Stimulated activated CD4-positive, alpha-beta T cell treated with anti-CD3 and anti-CD28 coated beads, Interleukin-15, amount 100 ng/mL, for 24 hours (primary cell): ENCODE data around the gene SMARCAD1.

Source experiments
- DNase-seq: peaks from one replicate; pipeline ENCODE4 v3.0.0-alpha.2; 2020

The SMARCAD1 gene, protein sequence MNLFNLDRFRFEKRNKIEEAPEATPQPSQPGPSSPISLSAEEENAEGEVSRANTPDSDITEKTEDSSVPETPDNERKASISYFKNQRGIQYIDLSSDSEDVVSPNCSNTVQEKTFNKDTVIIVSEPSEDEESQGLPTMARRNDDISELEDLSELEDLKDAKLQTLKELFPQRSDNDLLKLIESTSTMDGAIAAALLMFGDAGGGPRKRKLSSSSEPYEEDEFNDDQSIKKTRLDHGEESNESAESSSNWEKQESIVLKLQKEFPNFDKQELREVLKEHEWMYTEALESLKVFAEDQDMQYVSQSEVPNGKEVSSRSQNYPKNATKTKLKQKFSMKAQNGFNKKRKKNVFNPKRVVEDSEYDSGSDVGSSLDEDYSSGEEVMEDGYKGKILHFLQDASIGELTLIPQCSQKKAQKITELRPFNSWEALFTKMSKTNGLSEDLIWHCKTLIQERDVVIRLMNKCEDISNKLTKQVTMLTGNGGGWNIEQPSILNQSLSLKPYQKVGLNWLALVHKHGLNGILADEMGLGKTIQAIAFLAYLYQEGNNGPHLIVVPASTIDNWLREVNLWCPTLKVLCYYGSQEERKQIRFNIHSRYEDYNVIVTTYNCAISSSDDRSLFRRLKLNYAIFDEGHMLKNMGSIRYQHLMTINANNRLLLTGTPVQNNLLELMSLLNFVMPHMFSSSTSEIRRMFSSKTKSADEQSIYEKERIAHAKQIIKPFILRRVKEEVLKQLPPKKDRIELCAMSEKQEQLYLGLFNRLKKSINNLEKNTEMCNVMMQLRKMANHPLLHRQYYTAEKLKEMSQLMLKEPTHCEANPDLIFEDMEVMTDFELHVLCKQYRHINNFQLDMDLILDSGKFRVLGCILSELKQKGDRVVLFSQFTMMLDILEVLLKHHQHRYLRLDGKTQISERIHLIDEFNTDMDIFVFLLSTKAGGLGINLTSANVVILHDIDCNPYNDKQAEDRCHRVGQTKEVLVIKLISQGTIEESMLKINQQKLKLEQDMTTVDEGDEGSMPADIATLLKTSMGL

DNA sequence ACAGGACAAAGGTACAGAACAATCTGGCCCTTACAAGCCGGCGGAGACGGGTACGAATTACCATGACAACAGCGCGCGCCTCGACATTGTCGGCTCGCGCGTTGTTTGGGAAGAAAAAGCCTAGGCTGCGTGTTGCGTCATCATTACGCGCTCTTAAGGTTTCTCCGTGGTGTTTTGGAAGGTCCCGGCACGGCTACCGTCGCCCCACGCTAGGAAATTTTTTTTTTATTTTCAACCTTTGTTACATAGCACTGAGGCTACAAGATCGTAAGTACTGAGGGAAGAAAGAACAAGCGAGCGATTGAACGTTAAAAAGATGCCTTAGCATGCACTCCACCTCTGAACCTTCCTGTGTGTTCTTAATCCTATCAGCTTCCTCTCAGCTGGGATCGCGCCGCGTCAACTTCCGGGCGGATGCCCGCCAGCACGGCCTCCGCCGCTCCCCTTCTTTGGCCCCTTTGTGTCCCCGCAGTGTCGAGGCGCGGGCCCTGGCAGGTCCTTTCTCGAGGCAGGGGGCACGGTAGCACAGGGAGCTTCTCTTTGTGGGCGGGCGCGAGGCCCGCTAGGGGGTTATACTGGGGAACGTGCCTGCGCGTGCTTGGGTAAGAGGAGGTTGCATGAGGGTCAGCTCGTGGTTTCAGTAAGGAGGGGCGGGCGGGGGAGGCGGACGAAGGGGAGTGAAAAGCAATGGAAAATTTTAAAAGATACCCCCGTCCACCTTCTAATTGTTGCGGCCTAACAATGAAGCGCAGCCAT is at the start of gene SMARCAD1:
SMARCAD1 (plus strand) TSS at position 397 of the 756 bp plus-strand sequence. CDS start 530 bp downstream, outside the sequence.
- DNase-seq: peak; percentile 93

DNA sequence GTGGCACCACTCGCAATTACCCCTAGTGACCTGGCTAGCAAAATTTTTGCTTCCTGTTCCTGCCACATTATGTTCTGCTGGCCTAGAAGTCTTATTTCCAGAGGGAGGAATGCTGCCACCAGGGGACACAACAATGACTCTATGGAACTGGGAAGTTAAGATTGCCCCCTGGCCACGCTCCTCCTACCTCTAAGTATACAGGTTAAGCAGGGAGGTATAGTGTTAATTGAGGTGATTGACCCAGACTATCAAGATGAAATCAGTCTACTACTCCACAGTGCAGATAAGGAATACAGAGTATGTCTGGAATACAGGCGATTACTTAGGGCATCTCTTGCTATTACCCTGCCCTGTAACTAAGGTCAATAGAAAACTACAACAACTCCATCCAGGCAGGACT is 48.8 kb upstream of the SMARCAD1 start:
- no peak for DNase-seq

DNA sequence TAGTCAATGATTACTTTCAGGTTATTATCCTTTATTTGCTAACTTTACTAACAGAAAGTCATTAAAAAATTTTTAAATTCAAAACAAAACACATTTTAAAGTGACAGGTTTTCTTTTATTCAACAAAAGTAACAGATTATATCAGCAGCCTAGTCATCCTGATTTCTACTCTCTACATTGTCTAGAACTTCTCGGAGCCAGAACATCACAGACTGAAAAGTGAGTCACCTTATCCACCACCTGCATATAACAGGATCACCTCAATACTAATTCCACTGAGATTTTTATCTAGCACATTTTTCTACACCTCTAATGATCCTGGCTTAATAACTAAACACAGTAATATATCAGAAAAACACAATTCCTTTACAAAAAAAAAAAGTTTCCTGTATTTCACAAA is 47.9 kb upstream of the SMARCAD1 start:
- no peak for DNase-seq

DNA sequence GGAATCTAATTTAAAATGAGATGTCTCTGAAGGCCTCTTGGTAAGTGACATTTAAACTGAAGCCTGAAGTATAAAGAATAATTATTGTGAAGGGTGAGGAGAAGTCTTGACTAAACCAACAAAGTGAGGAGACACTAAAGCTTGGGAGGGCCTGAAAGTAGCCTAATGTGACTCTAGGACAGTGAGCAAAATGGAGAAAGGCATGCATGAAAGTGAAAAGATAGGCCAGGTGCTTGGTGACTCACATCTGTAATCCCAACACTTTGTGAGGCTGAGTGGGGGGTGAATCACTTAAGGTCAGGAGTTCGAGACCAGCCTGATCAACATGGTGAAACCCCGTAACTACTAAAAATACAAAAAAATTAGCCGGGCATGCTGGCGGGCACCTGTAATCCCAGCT is 46.9 kb upstream of the SMARCAD1 start:
- DNase-seq: peak; percentile 5

DNA sequence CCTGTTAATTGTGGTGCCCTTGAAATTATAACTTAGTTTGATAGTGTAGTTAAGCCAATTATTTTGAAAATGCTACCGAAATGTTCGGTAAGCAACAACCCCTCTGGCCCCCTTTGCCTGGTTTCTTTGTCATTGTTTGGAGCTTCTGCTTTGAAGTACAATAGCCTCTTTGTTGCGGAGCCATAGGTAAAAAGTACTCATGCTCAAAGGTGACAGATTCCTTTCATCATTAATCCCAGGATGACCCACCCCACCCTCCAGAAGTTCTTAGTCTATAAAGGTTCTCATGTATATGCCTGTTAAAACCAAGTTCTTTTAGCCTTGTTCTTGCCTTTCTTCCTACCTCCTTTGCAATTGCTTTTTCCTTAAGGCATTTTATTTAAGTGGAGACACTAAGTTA is 42.4 kb upstream of the SMARCAD1 start:
- DNase-seq: no peak

DNA sequence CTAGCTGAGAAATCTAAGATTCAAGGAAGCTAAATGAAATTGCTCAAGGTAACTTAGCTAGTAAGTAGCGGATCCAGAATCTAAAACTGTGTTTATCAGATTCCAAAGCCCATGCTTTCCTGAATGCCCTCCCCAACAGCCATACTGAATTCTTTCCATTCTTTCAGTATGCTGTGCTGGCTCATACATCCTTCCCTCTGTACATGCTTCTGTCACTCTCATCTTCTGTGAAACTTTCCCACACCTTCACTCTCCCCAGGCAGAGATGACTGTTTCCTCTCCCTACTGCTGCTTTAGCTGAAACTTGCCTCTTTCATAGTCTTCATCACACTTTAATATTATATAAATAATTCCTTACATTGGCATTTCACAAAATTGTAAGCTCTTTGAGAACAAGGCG is 39.3 kb upstream of the SMARCAD1 start:
- DNase-seq: no peak

DNA sequence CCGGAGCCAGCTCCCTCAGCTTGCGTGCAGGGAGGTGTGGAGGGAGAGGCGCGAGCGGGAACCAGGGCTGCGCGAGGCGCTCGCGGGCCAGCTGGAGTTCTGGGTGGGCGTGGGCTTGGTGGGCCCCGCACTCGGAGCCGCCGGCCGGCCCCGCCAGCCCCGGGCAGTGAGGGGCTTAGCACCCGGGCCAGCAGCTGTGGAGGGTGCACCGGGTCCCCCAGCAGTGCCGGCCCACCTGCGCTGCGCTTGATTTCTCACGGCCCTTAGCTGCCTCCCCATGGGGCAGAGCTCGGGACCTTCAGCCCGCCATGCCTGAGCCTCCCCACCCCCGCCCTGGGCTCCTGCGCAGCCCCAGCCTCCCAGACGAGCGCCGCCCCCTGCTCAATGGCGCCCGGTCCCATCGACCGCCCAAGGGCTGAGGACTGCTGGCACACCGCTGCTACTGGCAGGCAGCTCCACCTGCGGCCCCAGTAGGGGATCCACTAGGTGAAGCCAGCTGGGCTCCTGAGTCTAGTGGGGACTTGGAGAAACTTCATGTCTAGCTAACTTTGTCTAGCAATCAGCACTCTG is 37.8 kb upstream of the SMARCAD1 start:
- DNase-seq: no peak

DNA sequence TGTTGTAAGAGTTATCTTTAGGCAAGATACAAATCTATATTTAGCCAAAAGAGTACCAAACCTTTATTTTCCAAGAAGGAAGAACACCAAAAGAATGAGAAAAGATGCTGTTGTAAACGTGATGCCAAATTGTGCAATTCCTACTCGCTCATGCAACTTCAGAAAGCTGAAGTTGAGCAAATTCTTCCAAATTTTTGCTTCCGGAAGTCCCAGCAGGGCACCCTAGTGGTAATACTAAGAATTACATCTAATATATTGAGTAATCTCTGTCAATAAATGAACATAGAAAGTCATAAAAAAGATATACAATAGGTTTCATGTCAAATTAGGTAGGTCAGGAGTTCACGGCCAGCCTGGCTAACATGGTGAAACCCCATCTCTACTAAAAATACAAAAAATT is 36.0 kb upstream of the SMARCAD1 start:
- DNase-seq: no peak

DNA sequence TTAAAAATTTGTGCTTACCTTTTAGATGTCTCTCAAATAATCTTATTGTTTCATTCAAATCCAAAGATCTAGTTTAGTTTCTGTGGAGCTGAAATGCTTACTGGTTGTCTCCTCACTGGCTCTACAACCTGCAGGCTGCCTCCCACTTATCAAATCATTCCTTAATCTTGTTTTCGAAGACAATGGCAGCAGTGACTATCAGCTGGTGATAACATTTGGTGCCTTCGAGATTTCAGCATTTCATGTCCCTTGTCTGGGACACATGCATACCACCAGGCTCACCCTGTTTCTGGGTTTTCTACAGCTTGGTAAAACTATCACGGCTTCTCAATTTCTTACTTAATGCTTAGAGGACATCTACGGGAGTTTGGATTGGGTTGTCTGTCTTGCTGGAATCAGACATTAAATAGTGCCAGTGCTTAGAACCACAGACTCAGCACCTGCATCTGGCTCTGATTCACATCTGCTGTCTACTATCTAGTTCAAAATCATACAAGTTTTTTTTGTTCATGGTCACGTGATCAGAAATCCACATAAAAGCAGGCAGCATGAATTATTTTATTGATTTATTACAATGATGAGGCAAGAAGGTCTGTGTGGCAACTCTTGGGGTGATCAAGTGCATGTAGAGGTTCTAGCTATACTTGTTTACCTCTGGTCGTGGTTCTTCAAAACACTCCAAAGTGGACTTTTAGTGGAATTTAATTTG is 32.0 kb upstream of the SMARCAD1 start:
- no peak for DNase-seq

DNA sequence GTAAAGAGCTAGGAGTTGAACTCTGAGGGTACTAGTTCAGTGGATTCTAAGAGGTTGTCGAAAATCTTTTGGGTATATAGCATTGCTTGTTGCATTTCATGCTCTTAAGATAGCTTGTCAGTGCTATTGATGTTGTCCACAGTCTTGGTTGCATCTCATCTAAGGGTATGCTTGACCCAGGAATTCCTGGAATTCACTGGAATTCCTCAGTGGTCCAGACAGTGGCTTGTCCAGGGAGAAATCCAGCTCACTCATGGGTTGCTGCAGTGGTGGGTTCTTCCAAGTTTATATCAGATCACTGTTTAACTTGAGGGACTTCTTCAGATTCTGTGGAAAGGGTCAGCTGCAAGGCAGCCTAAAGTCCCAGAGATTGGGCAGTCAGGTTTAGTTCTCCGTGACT is 29.8 kb upstream of the SMARCAD1 start:
- no peak for DNase-seq

DNA sequence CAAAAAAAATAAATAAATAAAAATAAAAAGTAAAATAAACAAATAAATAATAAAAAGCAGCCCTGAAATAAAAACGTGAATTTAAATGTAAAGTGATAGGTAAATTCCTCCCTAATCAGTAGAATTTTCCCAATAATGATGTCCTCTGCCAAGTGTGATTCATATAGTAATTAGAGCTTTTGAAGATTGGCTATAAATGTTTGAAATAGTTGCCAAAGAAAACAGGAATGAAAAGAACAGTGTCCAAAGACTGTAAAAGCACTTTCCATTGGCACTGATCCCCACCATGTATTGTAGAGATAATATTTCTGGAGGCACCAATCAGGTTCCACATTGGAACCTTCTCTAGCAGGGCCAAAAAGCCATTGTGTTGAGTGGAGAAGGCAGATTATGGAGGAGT is 25.9 kb upstream of the SMARCAD1 start:
- DNase-seq: no peak

DNA sequence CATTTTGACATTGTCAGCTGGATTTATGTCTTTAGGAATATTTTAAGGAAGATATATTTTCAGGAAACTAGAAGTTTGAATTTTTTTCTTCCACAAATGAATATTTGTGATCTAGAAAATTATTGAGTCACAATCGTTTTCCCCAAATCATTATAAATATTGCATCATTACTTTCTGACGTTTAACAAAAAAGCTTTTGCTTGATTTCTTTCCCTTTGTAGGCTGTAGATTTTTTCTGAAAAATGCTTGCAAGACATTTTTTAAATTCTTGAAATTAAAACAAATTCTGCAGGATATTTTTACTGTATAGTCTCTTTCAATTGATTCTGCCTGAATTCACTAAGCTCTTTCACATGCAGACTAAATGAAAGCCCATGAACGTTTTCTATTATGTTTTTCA is 4.9 kb upstream of the SMARCAD1 start:
- no peak for DNase-seq

DNA sequence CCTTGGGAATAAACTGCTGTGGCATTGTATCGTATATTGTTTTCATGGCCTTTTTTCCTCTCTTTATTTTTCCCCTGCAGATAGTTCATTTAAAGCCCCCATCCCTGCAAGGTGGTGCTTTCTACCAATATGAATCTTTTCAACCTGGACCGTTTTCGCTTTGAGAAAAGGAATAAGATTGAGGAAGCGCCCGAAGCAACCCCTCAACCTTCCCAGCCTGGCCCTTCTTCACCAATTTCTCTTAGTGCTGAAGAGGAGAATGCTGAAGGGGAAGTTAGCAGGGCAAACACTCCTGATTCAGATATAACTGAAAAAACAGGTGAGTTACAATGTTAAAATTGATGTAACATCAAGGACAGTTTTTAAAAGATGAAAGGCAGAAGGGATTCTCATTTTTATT is 601 bp downstream of the SMARCAD1 start:
- DNase-seq: no peak

DNA sequence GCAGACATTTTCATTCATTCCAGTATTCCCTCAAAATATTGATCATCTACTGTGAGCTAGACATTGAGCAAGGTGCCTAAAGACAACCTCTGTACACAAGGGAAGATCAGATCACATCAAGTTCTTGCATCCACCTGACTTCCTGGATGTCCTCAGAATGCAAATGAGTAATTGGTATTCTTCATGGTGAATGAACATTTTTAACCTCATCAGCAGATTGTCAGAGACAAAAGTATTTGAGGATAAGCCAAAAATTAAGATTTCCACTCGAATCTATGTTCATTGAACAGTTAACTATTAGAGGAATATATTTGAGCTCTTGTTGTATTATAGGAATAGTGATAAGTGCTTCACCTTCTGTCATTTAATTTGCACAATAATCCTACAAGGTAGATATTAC is 1.3 kb downstream of the SMARCAD1 start:
- no peak for DNase-seq

DNA sequence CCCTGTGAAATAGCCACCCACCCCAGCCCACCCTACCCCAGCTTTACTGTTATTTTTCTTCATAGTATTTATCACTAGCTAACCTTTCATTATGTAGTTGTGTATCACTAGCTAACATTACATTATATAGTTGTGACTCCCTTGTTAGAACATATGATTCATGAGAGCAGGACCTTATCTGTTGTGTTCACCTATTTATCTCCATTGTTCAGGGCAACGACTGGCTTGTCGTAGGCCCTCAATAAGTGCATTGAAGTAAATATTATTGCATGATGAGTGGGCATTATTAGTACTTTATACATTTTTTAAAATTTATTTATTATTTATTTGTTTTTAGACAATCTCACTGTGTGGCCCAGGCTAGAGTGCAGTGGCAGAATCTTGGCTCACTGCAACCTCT is 4.2 kb downstream of the SMARCAD1 start:
- DNase-seq: no peak

DNA sequence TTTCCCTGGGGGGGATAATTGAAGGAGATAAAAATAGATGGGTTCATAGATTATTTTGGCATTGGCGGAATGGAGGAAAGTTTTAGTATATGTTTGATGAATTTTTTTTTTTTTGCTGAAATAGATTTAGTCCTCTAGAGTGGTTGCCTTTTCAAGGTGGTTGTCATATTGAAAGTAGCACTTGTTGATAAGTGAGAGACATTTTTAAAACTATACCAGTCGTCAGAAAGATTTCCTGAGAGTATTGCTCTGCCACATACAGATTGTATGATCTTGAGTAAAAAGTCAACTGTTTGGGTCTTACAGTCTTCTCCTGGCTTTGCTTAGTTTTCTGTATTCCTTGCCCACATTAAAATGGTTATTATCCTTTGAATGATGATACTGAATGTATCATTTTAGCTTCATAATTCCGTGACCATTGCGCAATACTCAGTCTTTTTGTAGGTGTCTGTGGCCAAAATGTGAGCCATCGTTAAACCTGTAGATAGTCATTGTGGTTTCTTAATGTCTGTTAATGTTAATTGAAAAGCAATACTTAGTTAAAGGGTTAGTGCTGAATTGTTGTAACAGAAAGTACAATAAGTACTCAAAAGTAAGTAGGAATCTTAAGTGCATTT is 7.1 kb downstream of the SMARCAD1 start:
- no peak for DNase-seq

DNA sequence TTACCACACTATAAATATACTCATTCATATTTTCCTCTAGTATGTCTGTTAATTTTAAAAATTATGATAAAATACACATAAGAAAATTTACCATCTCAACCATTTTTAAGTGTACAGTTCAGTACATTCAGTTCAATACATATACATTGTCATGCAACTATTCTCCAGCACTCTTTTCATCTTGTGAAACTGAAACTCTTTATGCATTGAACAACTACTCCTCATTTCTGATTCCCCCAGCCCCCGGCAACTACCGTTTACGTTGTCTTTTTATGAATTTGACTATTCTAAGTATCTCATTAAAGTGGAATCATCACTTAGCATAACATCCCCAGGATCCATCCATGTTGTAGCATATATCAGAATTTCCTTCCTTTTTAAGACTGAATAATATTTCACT is 8.7 kb downstream of the SMARCAD1 start:
- DNase-seq: peak; percentile 12

DNA sequence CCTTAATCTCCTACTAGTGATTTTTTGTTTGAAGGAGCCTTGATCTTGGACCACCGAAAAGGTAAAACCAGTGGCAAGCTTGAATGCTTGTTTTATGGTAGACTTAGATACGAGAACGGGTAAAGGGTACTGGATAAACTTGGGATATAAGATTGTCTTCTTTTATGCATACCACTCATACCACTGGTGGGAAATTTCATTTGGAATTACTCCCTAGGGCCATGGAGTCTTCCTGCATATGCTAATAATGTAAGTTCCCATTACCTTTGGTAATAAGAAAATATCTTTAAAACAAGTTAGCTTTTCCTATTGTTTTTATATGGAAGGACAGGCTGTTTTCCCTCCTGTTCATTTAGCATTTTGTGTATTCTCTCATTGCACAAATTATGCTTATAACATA is 11.7 kb downstream of the SMARCAD1 start:
- DNase-seq: no peak

DNA sequence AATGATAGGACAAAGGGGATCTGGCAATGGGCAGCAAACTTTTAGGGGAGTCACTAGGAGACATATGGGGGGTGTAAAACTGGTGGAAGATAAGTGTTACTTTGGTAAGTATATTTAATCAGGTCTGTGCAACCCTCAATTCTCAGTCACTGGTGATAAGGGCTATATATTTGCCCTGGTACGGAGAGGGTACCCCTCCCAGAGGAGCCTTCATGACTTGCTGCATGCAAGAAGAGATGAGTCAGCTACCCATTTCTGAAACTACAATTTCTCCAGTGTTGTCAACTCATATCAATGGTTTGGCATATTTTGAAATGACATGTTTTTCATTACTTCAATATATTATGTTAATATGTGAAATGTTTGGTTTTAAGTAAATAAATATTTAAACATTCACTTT is 14.3 kb downstream of the SMARCAD1 start:
- no peak for DNase-seq

DNA sequence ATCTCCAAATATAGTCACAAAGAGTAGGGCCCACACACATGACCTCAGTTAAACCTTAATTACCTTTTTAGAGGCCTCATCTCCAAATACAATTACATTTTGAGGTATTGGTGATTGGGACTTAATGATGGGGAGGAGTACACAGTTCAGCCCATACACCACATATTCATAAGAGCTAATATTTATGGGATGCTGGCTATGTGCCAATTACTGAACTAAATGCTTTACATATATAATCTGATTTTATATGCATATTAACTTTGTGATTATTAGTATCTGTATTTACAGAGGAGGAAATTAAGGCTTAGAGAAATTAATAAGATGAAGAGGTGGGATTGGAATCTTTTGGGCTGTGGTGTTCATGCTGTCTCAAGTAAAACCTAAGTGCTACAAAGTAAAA is 17.8 kb downstream of the SMARCAD1 start:
- no peak for DNase-seq

DNA sequence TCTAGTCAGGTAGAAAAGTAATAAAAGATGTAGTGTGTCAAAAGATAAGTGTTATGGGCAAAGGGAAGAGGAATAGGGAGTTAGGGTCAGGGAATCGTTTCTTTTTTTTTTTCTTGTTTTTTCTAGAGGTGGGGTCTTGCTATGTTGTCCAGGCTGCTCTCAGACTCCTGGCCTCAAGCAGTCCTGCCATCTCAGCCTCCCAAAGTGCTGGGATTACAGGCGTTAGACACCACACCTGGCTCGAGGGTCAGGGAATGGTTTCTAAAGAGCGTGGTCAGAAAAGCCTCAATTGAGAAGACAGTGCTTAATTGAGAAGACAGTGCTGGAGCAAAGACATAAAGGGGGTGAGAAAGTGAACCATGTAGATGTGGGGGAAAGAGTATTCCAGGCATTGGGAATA is 19.1 kb downstream of the SMARCAD1 start:
- DNase-seq: no peak
